HG02763 (cell line): Measurements from ENCODE around the gene NUP133.

ENCODE experiments used
- ATAC-seq: cut with Tn5 transposase; IDR thresholded peaks from one replicate; pipeline ENCODE4 v1.9.1; 2021; ENCODE audit warnings: mild to moderate bottlenecking, moderate library complexity; ENCODE audit not compliant: unreplicated experiment

Gene NUP133

GRCh38 chr1:229452956-229453801 is 55.0 kb downstream of the NUP133 start:
- no peak for ATAC-seq

DNA sequence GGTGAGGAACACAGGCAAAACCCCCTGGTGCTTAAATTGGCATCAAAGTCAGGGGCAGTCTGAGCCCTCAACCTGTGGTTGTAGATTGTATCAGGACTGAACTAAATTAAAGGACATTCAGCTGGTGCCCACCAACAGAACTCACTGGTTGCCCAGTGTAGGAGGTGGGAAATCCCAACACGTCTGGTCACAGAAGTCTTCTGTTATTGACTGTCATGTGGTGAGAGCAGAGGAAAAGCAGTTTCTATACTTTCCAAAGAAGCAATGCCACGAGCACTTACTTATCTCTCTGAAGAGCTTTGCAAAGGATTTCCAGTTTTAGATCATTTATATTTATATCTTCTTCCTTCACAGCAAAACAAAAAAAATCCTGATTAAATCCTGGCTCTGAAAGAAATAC is 59.3 kb downstream of the NUP133 start:
- ATAC-seq: no peak

DNA sequence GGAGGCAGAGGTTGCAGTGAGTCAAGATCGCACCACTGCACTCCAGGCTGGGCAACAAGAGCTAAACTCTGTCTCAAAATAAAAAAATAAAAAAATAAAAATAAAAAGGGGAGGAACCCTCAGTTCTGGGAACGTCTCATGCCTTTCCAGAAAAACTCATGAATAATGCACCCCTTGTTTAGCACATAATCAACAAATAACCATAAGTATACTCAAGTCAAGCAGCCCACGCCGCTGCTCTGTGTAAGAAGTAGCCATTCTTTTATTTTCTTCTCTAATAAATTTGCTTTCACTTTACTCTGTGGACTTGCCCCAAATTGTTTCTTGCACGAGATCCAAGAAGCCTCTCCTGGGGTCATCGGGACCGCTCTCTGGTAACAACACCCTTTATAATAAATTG is 59.8 kb downstream of the NUP133 start:
- no peak for ATAC-seq

GRCh38 chr1:229447809-229448252 is 60.3 kb downstream of the NUP133 start:
- no peak for ATAC-seq

DNA sequence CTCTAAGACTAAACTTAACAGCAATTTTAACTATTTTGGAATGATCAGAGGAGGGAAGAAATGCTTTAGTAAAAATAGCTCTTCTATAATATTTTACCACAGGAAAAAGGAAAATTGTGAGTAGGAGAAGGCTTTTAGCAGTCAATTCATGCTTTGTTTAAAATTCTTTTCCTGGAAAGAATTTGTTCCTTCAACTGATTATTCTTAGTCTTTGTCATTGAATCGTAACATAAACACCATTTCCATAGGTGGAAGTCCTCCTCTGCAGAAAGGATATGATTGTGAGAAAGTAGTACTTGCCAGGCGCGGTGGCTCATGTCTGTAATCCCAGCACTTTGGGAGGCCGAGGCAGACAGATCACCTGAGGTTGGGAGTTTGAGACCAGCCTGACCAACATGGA is 62.3 kb downstream of the NUP133 start:
- no peak for ATAC-seq

DNA sequence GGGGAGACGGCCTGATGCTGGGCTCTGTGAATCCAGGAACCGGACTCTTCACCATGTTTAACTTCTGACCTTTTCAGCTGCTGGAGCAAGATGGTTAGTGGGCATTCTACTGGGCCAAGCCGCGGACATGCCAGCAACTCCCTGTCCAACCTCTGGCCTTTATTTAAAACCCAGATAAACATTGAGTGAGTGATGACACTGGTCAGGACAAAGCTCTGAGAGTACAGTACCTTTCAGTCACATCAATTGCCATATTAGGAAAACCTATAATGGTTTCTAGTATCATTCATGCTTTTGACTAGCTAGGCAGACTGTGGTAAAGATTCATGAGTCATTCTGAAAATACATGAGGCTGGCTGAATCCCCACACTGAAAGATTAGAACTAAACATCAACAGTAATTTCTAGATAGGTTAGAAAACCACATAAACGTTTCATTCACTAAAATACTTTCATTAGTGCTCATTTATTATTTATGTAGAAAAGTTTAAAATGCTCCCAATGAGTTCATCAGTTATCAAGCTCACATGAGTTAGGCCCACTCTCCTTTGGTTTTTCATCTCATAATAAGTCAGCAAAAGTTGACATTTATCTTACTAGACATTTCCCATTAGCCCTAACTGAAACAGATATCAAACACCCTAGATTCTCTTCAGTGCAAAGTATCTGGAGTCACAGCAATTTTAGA is 67.1 kb downstream of the NUP133 start:
- peak; percentile 92 for ATAC-seq

- no peak for ATAC-seq
These were observed 70.1 kb downstream of the NUP133 start for GRCh38 chr1:229438021-229438420.

DNA sequence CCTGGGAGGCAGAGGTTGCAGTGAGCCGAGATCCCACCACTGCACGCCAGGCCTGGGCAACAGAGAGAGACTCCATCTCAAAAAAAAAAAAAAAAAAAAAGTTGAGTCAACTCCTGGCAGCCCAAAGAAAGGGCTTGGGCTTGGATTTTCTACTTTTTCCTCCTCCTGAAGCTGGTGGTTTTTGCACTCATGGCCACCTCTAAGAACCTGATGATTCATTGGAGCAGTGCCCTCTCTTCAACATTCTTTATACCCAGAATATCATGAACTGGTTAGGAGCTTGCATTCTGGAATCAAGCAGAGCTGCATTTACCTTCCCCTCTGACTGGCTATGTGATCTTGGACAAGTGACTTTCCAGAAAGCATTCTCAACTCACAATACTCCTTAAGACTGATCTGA is 70.7 kb downstream of the NUP133 start:
- ATAC-seq: no peak

- ATAC-seq: no peak
These were observed 71.9 kb downstream of the NUP133 start for GRCh38 chr1:229436201-229436600.

DNA sequence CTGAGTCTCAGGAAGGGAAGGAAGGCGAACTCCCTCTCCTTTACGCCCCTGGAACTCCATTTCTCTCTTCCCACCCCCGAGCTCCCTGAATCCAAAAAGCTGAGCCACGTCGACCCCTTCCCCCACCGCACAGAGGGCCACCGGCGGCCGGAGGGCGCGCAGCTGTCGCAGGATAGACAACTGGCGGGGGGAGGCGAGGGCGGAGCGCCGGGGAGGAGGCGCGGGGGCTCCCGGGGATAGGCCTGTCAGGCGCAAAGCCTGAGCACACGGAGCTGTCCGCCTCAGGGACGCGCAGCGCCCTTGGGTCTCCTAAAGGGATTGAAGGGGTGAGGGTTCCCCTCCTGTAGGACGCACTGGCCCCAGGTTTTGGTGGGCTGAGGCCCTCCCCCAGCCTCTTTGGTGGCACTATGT is 73.5 kb downstream of the NUP133 start:
- ATAC-seq: no peak

GRCh38 chr1:229434005-229434640 is 74.0 kb downstream of the NUP133 start, which contains the start of gene ACTA1:
ACTA1 (minus strand) TSS chr1:229434094; CDS start chr1:229433115, 979 bp downstream.
- ATAC-seq: no peak

DNA sequence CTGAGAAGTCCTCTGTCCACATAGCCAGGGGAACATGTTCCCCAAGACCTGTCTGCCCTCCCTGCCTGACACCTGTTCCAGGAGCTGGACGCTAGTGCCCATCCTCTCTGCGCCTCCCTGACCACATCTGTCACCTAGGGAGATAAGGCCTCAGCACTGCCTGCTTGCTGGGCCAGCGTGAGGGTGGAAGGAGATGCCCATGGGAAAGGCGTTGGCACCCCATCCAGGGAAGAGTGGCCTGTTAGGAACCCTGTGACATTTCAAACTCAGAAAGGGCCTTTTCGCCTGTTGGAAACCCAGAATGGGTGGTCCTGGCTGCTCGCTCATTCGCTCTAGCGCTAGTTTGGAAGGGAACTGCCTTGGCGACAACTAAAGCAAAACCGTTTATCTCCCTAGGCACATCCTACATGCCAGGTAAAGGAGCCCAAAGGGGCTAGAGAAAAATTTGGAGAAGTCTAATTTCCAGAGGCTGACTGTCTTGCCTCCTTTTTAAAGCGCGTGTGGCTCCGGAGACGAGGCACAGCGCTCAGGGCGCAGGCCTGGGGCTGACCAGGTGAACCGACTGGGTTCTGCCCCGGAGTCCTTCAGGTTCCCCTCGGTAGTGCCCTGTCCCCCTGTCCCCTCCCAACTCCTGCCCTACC is 74.7 kb downstream of the NUP133 start:
- ATAC-seq: no peak

- ATAC-seq: no peak
These were observed 75.2 kb downstream of the NUP133 start for GRCh38 chr1:229432905-229433304.

- no peak for ATAC-seq
These were observed 76.1 kb downstream of the NUP133 start for GRCh38 chr1:229432116-229432461.

DNA sequence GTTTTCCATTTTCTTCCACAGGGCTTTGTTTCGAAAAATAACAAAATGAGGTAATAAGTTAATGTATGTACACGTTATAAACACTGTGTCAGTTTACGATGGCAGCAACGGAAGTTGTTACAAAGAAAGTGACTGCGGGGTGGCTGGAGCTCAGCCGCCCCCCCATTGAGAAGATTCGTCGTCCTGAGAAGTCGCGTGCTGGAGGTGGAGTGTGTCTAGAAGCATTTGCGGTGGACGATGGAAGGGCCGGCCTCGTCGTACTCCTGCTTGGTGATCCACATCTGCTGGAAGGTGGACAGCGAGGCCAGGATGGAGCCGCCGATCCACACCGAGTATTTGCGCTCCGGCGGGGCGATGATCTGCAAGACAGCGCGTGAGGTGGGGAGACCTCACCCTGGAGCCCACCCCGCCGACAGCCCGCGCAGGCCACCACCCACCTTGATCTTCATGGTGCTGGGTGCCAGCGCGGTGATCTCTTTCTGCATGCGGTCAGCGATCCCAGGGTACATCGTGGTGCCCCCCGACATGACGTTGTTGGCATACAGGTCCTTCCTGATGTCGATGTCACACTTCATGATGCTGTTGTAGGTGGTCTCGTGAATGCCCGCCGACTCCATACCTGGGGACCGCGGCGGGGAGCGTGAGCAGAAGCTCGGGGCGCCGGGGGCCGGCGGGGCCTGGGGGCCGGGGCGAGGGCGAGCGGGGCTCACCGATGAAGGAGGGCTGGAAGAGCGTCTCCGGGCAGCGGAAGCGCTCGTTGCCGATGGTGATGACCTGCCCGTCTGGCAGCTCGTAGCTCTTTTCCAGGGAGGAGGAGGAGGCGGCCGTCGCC is 76.6 kb downstream of the NUP133 start:
- ATAC-seq: no peak

DNA sequence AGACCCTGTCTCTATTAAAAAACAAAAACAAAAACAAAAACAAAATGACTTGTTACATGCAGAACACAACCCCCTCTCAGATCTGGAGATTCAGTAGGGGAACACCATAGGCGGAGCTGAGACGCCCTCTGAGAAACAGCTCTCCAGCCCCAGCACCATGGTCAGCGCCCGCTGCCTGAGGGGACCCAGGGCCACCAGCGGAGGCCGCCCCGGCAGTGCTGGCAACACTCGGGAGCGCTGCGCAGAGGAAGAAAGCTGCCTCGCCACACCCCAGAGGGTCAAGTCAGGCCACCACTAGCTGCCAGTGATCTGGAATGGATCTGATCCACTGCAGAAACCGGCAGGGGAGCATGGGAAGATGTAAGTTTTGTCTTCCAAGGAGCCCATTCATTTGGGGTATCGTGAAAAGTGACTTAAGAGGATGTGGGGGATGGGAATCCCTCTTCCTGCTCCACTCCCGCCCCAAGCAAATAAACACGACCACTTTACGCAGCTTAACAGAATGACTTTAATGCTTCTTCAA is 77.3 kb downstream of the NUP133 start:
- no peak for ATAC-seq

- no peak for ATAC-seq
These were observed 79.9 kb downstream of the NUP133 start for GRCh38 chr1:229428256-229428655.

GRCh38 chr1:229427572-229427971 is 80.6 kb downstream of the NUP133 start:
- no peak for ATAC-seq

DNA sequence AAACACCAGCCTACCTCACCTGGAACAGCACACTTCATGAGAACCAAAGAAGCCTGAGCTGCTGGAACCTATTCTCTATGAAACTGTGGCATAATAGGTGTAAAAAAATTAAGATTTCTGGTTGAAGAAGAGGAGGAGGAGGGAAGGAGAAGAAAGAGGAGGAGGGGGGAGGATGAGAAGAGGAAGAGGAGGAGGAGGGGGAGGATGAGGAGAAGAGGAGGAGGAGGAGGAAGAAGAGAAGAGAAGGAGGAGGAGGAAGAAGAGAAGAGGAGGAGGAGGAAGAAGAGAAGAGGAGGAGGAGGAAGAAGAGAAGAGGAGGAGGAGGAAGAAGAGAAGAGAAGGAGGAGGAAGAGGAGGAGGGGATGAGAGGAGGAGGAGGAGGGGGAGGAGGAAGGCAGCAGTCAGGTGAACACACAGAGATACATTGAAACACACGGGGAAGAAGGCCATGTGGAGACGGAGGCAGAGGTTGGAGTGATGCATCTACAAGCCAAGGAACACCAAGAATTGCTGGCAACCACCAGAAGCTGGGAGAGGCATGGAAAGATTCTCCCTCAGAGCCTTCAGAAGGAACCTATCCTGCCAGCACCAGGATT is 82.5 kb downstream of the NUP133 start:
- ATAC-seq: no peak

- no peak for ATAC-seq
These were observed 87.4 kb downstream of the NUP133 start for GRCh38 chr1:229420765-229421164.
